ENCODE measurements around the gene PLSCR4. TPM values are rescaled to one million over a fixed set of nuclear protein-coding genes. Genes with fewer than 3 reads are reported as not detected.

The PLSCR4 gene
- total and polyA plus RNA-seq, 5 experiments from 2014 or later: not detected

DNA sequence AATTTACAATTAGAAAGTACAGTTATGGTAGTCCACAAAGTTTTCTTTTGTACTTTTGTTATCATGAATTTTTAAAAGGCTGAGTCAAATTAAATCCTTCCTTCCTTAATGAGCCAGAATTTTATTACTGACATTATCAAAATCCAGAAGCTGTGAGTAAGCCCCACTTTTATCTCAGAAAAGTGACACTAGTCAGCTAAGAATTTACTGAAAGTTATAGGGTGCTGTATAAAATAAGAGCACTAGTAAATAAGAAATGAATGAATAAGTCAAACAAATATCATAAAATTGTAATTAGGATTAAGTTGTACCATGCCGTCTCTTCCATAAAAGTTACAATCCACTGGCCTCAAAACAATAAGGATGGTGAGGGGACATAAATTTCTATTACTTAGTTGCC, 105.3 kb downstream of the PLSCR4 start:
- Mint-ChIP-seq H3K36me3 (no peaks in the 10 kb centered on the region), H3K4me1 (no peaks in the 10 kb centered on the region), H3K9me3 (no peaks in the 10 kb centered on the region), H3K4me3 (no peak overlapping the region), H3K27ac (no peak overlapping the region), H3K27me3 (peaks cover 0 to 18% (median 6%) of the 10 kb centered on the region in 5 donors)
- no peak for ATAC-seq
- POLR2A ChIA-PET: no interaction called here
- no peak for DNase-seq

DNA sequence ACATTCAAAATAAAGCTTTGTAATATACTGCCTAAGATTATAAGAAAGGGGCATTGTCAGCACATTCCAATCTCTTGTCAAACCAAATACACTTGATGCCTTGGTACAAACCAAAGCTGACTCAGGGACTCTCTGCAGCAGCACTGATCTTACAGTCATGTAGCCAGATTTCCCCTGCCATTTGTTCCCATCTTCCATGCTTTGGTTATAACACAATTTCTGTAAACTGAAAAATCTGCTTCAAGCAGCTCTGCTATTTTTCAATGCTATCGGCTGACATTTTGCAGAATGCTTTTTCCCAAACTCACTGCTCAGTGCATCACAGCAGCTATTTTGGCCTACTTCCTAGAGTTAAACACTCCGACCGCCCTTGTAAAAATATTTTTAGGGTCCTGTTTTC, 108.1 kb downstream of the PLSCR4 start:
- ATAC-seq (no peak), DNase-seq (no peak)
- H3K36me3 Mint-ChIP-seq: no peaks in the 10 kb centered on the region
- H3K27ac Mint-ChIP-seq: no peak overlapping the region
- H3K9me3 Mint-ChIP-seq: no peaks in the 10 kb centered on the region
- H3K27me3 Mint-ChIP-seq: peaks cover 2 to 11% (median 4%) of the 10 kb centered on the region in 5 donors
- POLR2A ChIA-PET: no interaction called here
- H3K4me1 Mint-ChIP-seq: no peaks in the 10 kb centered on the region
- H3K4me3 Mint-ChIP-seq: no peak overlapping the region

Other genes with a start within 250 kb of the PLSCR4 start
- gene PLOD2, start 89.9 kb downstream of the PLSCR4 start, total RNA-seq: not detected
- not detected for gene PLOD2, start 89.9 kb downstream of the PLSCR4 start, polyA plus RNA-seq
- under 1 TPM in 1 of 2 experiments, not detected in 1; 0.31 TPM for gene PLSCR2, start 218.5 kb upstream of the PLSCR4 start, total RNA-seq
- 1 to 10 TPM in 1 of 3 donors, under 1 TPM in 1, not detected in 1; 0.76 to 1.2 TPM for gene PLSCR2, start 218.5 kb upstream of the PLSCR4 start, polyA plus RNA-seq

All from naive thymus-derived CD8-positive, alpha-beta T cell (primary cell).